ENCODE results near the gene DSC1. TPM values are rescaled to one million over a fixed set of nuclear protein-coding genes. Genes with fewer than 3 reads are reported as not detected.

Gene DSC1
- total and polyA plus RNA-seq, 2 experiments from 2014 or later, result not detected

GRCh38 chr18:31146809-31147208 is 15.8 kb downstream of the DSC1 start:
- H3K27ac ChIP-seq (ENCODE audit: low read depth), result no peak overlapping the region
- H3K4me2 ChIP-seq, result no peak overlapping the region
- DNase-seq (ENCODE audit: low spot score), result no peak
- H3K27me3 Mint-ChIP-seq (ENCODE audit: insufficient read depth, low read depth, poor library complexity), result no peaks in the 10 kb centered on the region
- no peaks in the 10 kb centered on the region for H4K20me1 ChIP-seq (replicated peaks; ENCODE audit: insufficient read depth)
- H3F3A ChIP-seq (replicated peaks; ENCODE audit: low read depth), result no peaks in the 10 kb centered on the region
- H3K4me1 ChIP-seq (ENCODE audit: insufficient read depth), result no peaks in the 10 kb centered on the region
- no peak overlapping the region for H3K4me3 Mint-ChIP-seq
- ATAC-seq, result no peak
- no peak overlapping the region for H2AFZ ChIP-seq
- no peak overlapping the region for H3K27ac Mint-ChIP-seq
- TF ChIP-seq EZH2 (IDR thresholded peaks at IDR 0.05; ENCODE audit: low read depth, unreplicated experiment), result no peak
- TF ChIP-seq NANOG (IDR thresholded peaks at IDR 0.05; ENCODE audit: borderline replicate concordance), result no peak
- TF ChIP-seq, protein P1, sequence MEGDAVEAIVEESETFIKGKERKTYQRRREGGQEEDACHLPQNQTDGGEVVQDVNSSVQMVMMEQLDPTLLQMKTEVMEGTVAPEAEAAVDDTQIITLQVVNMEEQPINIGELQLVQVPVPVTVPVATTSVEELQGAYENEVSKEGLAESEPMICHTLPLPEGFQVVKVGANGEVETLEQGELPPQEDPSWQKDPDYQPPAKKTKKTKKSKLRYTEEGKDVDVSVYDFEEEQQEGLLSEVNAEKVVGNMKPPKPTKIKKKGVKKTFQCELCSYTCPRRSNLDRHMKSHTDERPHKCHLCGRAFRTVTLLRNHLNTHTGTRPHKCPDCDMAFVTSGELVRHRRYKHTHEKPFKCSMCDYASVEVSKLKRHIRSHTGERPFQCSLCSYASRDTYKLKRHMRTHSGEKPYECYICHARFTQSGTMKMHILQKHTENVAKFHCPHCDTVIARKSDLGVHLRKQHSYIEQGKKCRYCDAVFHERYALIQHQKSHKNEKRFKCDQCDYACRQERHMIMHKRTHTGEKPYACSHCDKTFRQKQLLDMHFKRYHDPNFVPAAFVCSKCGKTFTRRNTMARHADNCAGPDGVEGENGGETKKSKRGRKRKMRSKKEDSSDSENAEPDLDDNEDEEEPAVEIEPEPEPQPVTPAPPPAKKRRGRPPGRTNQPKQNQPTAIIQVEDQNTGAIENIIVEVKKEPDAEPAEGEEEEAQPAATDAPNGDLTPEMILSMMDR (conservative IDR thresholded peaks at IDR 0.05; ENCODE audit: low read depth in 2 of 2), result no peak
- no peaks in the 10 kb centered on the region for H3K4me1 Mint-ChIP-seq
- no peaks in the 10 kb centered on the region for H3K27me3 ChIP-seq (ENCODE audit: insufficient read depth)
- no peaks in the 10 kb centered on the region for H3K36me3 Mint-ChIP-seq (ENCODE audit: low read depth)
- no peaks in the 10 kb centered on the region for H3K79me2 ChIP-seq (replicated peaks; ENCODE audit: insufficient read depth)
- H3K9me2 ChIP-seq (ENCODE audit: insufficient read depth), result no peaks in the 10 kb centered on the region
- H3K4me3 ChIP-seq, result no peak overlapping the region
- no peaks in the 10 kb centered on the region; the same call in 2 of the 3 replicates for H3K9me3 Mint-ChIP-seq
- no peaks in the 10 kb centered on the region for H3K36me3 ChIP-seq (ENCODE audit: insufficient read depth)

- H4K20me1 ChIP-seq (replicated peaks; ENCODE audit: insufficient read depth), result no peaks in the 10 kb centered on the region
- TF ChIP-seq, protein P1 (conservative IDR thresholded peaks at IDR 0.05; ENCODE audit: low read depth in 2 of 2), result no peak
- TF ChIP-seq EZH2phosphoT487 (IDR thresholded peaks at IDR 0.05; ENCODE audit: unreplicated experiment) (no peak), POLR2AphosphoS5 (IDR thresholded peaks at IDR 0.05; ENCODE audit: low read depth) (no peak), JUNB (IDR thresholded peaks at IDR 0.05; ENCODE audit: unreplicated experiment) (no peak), ZNF114 (CRISPR knock-in tag; IDR thresholded peaks at IDR 0.05) (no peak)
- TF ChIP-seq, protein P2, sequence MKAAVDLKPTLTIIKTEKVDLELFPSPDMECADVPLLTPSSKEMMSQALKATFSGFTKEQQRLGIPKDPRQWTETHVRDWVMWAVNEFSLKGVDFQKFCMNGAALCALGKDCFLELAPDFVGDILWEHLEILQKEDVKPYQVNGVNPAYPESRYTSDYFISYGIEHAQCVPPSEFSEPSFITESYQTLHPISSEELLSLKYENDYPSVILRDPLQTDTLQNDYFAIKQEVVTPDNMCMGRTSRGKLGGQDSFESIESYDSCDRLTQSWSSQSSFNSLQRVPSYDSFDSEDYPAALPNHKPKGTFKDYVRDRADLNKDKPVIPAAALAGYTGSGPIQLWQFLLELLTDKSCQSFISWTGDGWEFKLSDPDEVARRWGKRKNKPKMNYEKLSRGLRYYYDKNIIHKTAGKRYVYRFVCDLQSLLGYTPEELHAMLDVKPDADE (IDR thresholded peaks at IDR 0.05), result no peak
- no peak overlapping the region for H3K4me2 ChIP-seq
- H2AFZ ChIP-seq, result no peak overlapping the region
- no peaks in the 10 kb centered on the region for H3K4me1 Mint-ChIP-seq
- no peak overlapping the region for H3K4me3 ChIP-seq
- ATAC-seq (no peak), DNase-seq (ENCODE audit: low spot score) (no peak)
- no peaks in the 10 kb centered on the region for H3K36me3 ChIP-seq (ENCODE audit: insufficient read depth)
- H3K27ac ChIP-seq (ENCODE audit: low read depth), result no peak overlapping the region
- no peaks in the 10 kb centered on the region for H3K4me1 ChIP-seq (ENCODE audit: insufficient read depth)
- H3K9me3 Mint-ChIP-seq, result no peaks in the 10 kb centered on the region; the same call in 2 of the 3 replicates
- no peaks in the 10 kb centered on the region for H3K27me3 ChIP-seq (ENCODE audit: insufficient read depth)
- no peaks in the 10 kb centered on the region for H3K27me3 Mint-ChIP-seq (ENCODE audit: insufficient read depth, low read depth, poor library complexity)
- no peak overlapping the region for H3K27ac Mint-ChIP-seq
- H3K4me3 Mint-ChIP-seq, result no peak overlapping the region
- H3K36me3 Mint-ChIP-seq (ENCODE audit: low read depth), result no peaks in the 10 kb centered on the region
- no peaks in the 10 kb centered on the region for H3K79me2 ChIP-seq (replicated peaks; ENCODE audit: insufficient read depth)
- no peaks in the 10 kb centered on the region for H3K9me2 ChIP-seq (ENCODE audit: insufficient read depth)
- no peaks in the 10 kb centered on the region for H3F3A ChIP-seq (replicated peaks; ENCODE audit: low read depth)
These were observed 19.6 kb downstream of the DSC1 start for GRCh38 chr18:31143025-31143424.
